Neural cell (in vitro differentiated cells): ENCODE measurements around the gene KRT2.

Experiments
- EP300 ChIP-seq: fragments of 450-650 bp; conservative IDR thresholded peaks from 2 replicates; pipeline ENCODE4 v1.6.1; 2014; ENCODE audit warnings: antibody characterized with exemption, mild to moderate bottlenecking, moderate library complexity; ENCODE audit not compliant: poor library complexity, severe bottlenecking
- EZH2 ChIP-seq: fragments of 200-600, 300-800 bp; shearing (Covaris generic), sonication (generic); IDR thresholded peaks from 2 replicates; pipeline ENCODE4 v1.6.1; 2014; ENCODE audit warnings: antibody characterized with exemption, low read length, borderline replicate concordance, mild to moderate bottlenecking; ENCODE audit not compliant: insufficient read depth, poor library complexity, severe bottlenecking
- MXI1 ChIP-seq: fragments of 450-650 bp; conservative IDR thresholded peaks from 2 replicates; pipeline ENCODE4 v1.6.1; 2014; ENCODE audit warnings: antibody characterized with exemption, mild to moderate bottlenecking; ENCODE audit not compliant: poor library complexity, severe bottlenecking
- POLR2AphosphoS5 ChIP-seq: IDR thresholded peaks from 2 replicates; pipeline ENCODE4 v1.6.1; 2012
- TAF1 ChIP-seq: IDR thresholded peaks from 2 replicates; pipeline ENCODE4 v1.6.1; 2012; ENCODE audit warnings: low read depth
- TF ChIP-seq, protein P1 (sequence below): fragments of 450-650 bp; IDR thresholded peaks from 2 replicates; pipeline ENCODE4 v1.5.1; 2014; ENCODE audit warnings: antibody characterized with exemption, mild to moderate bottlenecking, moderate library complexity; ENCODE audit not compliant: poor library complexity, severe bottlenecking

DNA sequence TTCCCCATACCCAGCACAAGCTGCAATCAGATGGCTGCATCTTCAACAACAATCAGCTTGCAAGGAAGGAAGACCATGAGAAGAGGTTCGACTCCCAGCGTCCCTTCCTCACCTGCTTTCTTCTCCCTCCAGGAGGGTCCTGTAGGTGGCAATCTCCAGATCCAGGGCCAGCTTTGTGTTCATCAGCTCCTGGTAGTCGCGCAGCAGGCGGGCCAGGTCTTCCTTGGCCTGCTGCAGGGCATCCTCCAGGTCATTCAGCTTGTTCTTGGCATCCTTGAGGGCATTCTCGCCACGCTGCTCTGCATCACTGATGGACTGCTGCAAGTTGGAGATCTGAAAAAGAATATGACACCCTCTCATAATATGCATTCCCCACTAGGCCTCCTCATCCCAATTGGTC lies 24.2 kb upstream of the KRT2 start:
- TF ChIP-seq, protein P1, sequence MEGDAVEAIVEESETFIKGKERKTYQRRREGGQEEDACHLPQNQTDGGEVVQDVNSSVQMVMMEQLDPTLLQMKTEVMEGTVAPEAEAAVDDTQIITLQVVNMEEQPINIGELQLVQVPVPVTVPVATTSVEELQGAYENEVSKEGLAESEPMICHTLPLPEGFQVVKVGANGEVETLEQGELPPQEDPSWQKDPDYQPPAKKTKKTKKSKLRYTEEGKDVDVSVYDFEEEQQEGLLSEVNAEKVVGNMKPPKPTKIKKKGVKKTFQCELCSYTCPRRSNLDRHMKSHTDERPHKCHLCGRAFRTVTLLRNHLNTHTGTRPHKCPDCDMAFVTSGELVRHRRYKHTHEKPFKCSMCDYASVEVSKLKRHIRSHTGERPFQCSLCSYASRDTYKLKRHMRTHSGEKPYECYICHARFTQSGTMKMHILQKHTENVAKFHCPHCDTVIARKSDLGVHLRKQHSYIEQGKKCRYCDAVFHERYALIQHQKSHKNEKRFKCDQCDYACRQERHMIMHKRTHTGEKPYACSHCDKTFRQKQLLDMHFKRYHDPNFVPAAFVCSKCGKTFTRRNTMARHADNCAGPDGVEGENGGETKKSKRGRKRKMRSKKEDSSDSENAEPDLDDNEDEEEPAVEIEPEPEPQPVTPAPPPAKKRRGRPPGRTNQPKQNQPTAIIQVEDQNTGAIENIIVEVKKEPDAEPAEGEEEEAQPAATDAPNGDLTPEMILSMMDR, result no peak
- TF ChIP-seq TAF1, result no peak
- TF ChIP-seq POLR2AphosphoS5, result no peak
- TF ChIP-seq EZH2, result no peak
- TF ChIP-seq MXI1, result no peak
- no peak for TF ChIP-seq EP300
